CD1c-positive myeloid dendritic cell (primary cell): ENCODE results near the gene CHCHD5.
A peak's percentile ranks its signal among the peaks of the same experiment; 100 is the strongest.
"Not testable (repeated sequence)": the region's sequence is repeated elsewhere in the genome, so short reads cannot be mapped to it uniquely, and the experiment has no call there.

Experiments used
- DNase-seq: peaks from one replicate; pipeline ENCODE4 v3.0.0-alpha.2; 2016; ENCODE audit errors: extremely low spot score

The CHCHD5 gene

GRCh38 chr2:112584134-112584890 lies at the start of gene CHCHD5:
TSS of gene CHCHD5 (plus strand) at chr2:112584609. CDS start at chr2:112584648, 39 bp downstream.
- peak; percentile 97 for DNase-seq

DNA sequence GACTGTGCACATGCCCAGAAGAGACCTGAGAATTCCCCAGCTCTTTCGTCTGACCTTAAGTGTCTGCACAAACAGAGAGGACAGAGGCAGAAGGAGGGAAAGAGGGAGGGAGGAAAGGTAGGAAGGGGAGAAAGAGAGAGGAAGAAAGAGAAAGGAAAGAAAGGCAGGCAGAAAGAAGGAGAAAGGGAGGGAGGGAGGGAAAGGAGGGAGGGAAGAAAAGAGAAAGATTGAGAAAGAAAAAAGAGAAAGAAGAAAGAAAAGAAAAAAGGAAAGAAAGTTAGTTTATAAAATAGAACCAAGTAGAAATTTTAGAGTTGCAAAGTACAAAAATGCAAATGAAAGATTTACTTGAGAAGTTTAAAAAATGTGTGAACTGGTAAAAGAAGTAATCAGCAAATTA lies 49.6 kb upstream of the CHCHD5 start:
- no peak for DNase-seq

DNA sequence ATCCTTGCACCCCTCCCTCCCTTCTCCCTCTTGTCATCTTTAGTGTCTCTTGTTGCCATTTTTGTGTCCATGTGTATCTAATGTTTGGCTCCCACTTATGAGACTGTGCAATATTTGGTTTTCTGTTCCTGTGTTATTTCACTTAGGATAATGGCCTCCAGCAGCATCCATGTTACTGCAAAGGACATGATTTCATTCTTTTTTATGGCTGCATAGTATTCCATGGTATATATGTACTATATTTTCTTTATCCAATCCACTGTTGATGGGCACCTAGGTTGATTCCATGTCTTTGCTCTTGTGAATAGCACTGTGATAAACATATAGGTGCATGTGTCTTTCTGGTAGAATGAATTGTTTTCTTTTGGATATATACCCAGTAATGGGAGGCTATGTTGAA lies 47.7 kb upstream of the CHCHD5 start:
- not testable (repeated sequence) for DNase-seq

DNA sequence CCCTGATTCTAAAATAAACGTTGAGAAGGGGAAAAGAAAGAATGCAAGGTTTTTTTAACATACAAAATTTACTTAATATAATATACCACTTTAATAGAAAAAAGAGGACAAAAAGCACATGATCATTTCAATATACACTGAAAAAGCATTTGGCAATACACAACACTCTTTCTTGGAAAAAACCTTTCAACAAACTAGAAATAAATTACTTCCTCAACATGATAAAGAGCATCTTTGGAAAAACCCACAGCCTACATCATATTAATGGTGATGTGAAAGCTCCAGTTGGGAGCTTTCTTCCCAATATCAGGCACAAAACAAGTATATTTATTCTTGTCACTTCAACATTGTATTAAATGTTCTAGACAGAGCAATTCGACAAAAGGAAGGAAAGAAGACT lies 45.1 kb upstream of the CHCHD5 start:
- no peak for DNase-seq

DNA sequence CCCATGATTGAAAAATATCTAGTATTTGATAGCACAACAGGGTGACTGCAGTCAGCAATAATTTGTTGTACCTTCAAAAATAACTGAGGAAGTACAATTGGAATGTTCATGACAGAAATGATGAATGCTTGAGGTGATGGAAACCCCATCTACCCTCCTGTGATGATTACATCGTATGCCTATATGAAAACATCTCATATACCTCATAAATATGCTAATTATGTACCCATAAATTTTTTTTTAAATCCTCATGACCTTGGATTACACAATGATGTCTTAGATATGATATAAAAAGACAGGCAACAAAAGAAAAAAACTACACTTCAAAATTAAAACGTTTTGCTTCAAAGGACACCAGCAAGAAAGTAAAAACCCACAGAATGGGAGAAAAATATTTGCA lies 43.5 kb upstream of the CHCHD5 start:
- no peak for DNase-seq

- peak; percentile 62 for DNase-seq
These were observed 42.9 kb upstream of the CHCHD5 start for GRCh38 chr2:112541315-112542122.

GRCh38 chr2:112542123-112542983 lies 42.1 kb upstream of the CHCHD5 start, which contains the start of gene POLR1B:
TSS of gene POLR1B (plus strand) at chr2:112542465. CDS start at chr2:112542495, 30 bp downstream.
- peak; percentile 86 for DNase-seq

DNA sequence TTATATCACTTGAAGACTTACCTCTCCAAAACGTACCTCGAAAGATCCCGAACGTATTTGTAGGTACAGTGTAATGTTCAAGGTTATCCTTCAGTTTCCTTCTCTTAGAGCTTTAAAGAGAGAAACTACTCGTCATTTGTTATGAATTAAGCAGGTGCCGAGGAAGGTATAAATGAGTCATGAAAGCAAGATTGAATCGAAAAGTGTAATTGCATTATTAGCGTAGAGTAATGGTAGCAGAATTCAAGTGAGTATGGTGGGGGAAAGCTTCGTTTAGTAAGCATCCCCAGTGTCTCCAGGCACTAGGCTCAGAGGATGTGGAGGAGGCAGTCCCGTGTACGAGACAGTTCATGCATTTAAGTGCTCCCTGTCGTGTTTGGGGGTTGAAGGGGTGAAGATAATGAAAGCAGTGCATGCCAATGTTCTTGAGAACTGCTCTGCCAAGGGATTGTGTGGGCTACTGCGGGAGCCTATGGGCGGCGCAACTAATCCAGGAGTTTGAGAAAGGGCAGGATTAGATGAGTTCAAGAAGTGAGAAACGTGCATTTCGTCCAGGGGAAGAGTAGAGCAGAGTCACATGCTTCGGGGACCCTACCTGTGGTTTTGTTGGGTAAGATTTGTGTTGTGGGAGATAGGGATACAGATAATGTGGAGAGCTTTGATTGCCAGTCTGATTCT lies 41.3 kb upstream of the CHCHD5 start:
- DNase-seq, result peak; percentile 12

DNA sequence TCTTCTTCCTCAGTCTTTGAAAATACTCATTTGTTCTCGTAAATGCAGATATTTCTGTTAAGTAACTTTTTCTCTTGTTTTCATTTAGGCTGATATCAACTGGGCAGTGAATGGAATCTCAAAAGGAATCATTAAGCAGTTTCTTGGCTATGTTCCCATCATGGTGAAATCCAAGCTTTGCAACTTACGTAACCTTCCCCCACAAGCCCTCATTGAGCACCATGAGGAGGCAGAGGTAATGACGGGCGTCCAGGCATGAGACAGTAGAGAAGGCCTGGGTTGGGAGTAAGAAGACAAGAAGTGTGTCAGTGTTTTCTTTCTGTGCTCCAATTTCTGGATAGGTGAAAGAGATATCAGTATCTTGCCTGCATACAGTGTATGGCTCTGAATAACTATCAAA lies 37.1 kb upstream of the CHCHD5 start:
- no peak for DNase-seq

DNA sequence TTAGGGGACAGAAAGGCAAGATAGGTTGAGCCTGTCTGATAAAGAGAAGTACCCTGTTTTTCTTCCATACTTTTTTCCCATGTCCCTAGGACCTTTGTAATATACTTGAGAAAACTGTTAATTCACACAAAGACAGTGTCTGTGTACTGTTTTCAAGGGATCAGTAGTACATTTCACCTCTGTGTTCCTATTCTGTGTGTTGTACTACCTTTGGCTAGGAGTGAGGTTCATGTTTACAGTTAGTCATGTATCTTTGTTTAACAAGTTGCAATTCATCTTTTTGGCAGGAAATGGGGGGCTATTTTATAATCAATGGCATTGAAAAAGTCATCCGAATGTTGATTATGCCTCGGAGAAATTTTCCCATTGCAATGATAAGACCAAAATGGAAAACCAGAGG lies 35.4 kb upstream of the CHCHD5 start:
- no peak for DNase-seq

- DNase-seq, result no peak
These were observed 18.3 kb upstream of the CHCHD5 start for GRCh38 chr2:112566104-112566503.

GRCh38 chr2:112566508-112566907 lies 17.9 kb upstream of the CHCHD5 start:
- not testable (repeated sequence) for DNase-seq

DNA sequence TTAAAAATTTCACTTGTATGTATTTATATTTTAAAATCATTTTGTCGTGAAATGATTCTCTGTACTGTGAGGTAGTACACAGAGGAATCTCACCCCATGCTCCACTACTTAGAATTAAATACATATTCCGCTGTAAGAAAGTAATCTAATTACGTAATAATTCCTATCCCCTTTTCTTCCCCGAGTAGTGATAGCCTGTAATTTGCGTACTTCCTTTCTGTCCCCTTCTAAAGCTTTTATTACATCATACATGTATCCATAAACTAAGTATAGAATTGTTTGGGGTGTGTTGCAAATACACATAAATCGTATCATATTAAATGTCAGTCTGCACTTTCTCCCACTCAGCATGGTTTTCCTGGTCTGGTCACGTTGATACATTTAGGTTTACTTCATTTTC lies 12.4 kb upstream of the CHCHD5 start:
- no peak for DNase-seq

- DNase-seq, result no peak
These were observed 6.7 kb upstream of the CHCHD5 start for GRCh38 chr2:112577756-112578155.

DNA sequence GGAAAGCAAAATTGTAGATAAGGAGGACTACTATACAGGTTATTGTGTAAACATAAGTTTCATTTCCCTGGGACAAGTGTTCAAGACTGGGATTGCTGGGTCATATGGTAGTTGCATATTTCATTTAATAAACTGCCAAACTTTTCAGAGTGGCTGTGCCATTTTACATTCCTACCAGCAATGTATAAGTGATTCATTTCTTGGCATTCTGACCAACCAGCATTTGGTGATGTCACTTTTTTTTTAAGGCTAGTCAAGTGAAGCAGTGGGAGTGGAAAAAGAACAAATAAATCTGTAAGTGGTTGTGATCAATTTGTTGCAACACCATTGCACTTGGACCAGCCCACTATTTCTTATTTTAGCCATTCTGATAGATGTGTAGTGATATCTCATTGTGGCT lies 5.2 kb upstream of the CHCHD5 start:
- DNase-seq, result peak; percentile 43

DNA sequence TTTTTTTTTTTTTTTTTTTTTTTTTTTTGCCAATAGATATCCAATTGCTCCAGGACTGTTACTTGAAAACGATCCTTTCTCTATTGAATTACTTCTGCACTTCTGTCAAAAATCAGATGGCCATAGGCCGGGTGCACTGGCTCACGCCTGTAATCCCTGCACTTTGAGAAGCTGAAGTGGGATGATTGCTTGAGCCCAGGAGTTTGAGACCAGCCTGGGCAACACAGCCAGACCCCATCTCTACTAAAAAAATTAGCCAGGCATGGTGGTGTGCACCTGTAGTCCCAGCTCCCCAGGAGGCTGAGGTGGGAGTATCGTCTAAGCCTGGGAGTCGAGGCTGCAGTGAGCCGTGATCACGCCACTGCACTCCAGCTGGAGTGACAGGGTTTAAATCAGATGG lies 4.3 kb upstream of the CHCHD5 start:
- no peak for DNase-seq

- DNase-seq, result peak; percentile 75
These were observed 2.1 kb upstream of the CHCHD5 start for GRCh38 chr2:112582314-112582746.

DNA sequence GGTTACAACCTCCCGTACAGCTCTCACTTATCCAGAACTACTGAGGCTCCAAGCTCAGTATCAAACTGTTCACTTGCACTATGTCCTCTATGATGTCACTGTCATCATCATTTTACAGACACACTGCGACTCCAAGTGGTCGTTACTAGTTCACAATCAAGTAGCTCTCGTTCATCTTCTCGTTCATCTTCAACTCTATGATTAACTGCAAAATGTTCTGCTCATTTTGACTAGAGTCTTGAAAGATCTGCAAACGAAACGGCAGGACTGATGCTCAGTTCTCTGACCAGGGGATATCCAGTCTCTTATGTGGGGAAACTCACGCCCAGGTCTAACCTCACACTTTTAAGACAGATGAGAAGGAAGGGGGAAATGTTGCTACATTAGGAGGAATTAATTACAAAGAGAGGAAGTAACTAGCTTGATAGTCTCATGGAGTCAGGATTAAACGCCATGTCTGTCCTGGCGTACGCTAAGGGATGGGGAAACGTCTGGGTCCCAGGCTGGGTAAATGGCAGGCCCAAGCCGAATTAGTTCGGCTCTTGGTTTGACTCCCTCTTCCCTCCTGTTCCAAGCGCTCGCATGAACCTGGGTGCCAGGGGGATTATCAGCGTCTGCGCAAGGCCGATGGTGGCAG lies 794 bp upstream of the CHCHD5 start:
- DNase-seq, result peak; percentile 15

DNA sequence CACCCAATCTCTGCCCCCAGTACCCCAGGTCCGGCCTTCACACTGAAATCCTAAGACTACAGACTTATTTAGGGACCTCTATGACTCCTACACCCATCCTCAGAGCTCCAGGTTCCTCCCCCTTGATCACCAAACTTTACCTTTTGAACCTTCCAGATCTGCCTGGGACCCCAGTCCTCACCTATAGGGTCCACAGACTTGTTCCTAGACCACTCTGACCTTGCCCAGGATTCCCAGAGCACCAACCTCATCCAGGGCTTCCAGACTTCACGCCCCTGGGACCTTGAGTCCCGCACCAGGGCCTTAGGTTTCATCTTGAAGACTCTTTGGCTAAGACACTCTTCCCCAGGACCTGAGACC lies 462 bp downstream of the CHCHD5 start:
- no peak for DNase-seq

DNA sequence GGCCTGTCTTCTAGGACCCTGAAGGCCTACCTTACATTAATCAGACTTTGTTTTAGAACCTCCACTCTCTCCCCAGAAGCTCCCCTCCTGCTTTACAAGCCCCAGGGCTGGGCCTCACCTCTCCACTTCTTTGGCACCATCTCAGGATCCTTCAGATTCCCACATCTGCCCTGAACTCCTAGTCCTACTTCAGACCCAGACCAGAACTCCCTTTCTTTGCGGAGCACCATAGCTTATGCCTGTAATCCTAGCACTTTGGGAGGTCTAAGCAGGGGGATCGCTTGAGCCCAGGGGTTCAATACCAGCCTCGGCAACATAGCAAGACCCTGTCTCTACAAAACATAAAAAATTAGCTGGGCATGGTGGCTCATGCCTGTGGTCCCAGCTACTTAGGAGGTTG lies 991 bp downstream of the CHCHD5 start:
- no peak for DNase-seq

GRCh38 chr2:112585873-112586464 lies 1.6 kb downstream of the CHCHD5 start:
- DNase-seq, result no peak
